GM19240 (cell line): ENCODE data around the gene IL17RD.

Experiments used
- DNase-seq: peaks from one replicate; pipeline ENCODE4 v3.0.0; 2011; ENCODE audit warnings: low spot score; ENCODE audit not compliant: insufficient read length

IL17RD gene

GRCh38 chr3:57158813-57159738, 6.1 kb downstream of the IL17RD start:
- no peak for DNase-seq

GRCh38 chr3:57158325-57158724, 6.8 kb downstream of the IL17RD start:
- DNase-seq, result no peak

- no peak for DNase-seq
Measured at GRCh38 chr3:57157545-57157944, 7.6 kb downstream of the IL17RD start.

- DNase-seq, result no peak
Measured at GRCh38 chr3:57155310-57155643, 9.9 kb downstream of the IL17RD start.

GRCh38 chr3:57154470-57155309, 10.5 kb downstream of the IL17RD start:
- no peak for DNase-seq

- no peak for DNase-seq
Measured at GRCh38 chr3:57152151-57153143, 12.7 kb downstream of the IL17RD start.

GRCh38 chr3:57151749-57152148, 13.4 kb downstream of the IL17RD start:
- DNase-seq, result no peak

- DNase-seq, result no peak
Measured at GRCh38 chr3:57151021-57151449, 14.1 kb downstream of the IL17RD start.

GRCh38 chr3:57150113-57150581, 15.0 kb downstream of the IL17RD start:
- no peak for DNase-seq

GRCh38 chr3:57147071-57147470, 18.1 kb downstream of the IL17RD start:
- no peak for DNase-seq

GRCh38 chr3:57145852-57146251, 19.3 kb downstream of the IL17RD start:
- DNase-seq, result no peak

GRCh38 chr3:57144952-57145351, 20.2 kb downstream of the IL17RD start:
- DNase-seq, result no peak

GRCh38 chr3:57143886-57144459, 21.2 kb downstream of the IL17RD start:
- no peak for DNase-seq

GRCh38 chr3:57142411-57142723, 22.8 kb downstream of the IL17RD start:
- no peak for DNase-seq

- no peak for DNase-seq
Measured at GRCh38 chr3:57141719-57142410, 23.3 kb downstream of the IL17RD start.

GRCh38 chr3:57140894-57141293, 24.3 kb downstream of the IL17RD start:
- DNase-seq, result no peak

- no peak for DNase-seq
Measured at GRCh38 chr3:57135964-57136719, 29.0 kb downstream of the IL17RD start.

- no peak for DNase-seq
Measured at GRCh38 chr3:57133157-57133556, 32.0 kb downstream of the IL17RD start.

GRCh38 chr3:57132674-57133073, 32.5 kb downstream of the IL17RD start:
- no peak for DNase-seq

- DNase-seq, result no peak
Measured at GRCh38 chr3:57131210-57131588, 34.0 kb downstream of the IL17RD start.
